GM19438 (cell line): ENCODE data around the gene MYEOV.

ENCODE experiments used
- ATAC-seq: cut with Tn5 transposase; IDR thresholded peaks from one replicate; pipeline ENCODE4 v1.9.1; 2021; ENCODE audit warnings: low read depth; ENCODE audit not compliant: unreplicated experiment

The MYEOV gene

GRCh38 chr11:69285766-69286165 lies 8.2 kb upstream of the MYEOV start:
- no peak for ATAC-seq

- ATAC-seq: no peak
Observed at GRCh38 chr11:69286374-69287371, 7.3 kb upstream of the MYEOV start.

- no peak for ATAC-seq
Observed at GRCh38 chr11:69287968-69288882, 5.7 kb upstream of the MYEOV start.

GRCh38 chr11:69288883-69289242 lies 5.1 kb upstream of the MYEOV start:
- no peak for ATAC-seq

- no peak for ATAC-seq
Observed at GRCh38 chr11:69290806-69291205, 3.1 kb upstream of the MYEOV start.

- no peak for ATAC-seq
Observed at GRCh38 chr11:69291459-69292110, 2.4 kb upstream of the MYEOV start.

- no peak for ATAC-seq
Observed at GRCh38 chr11:69292221-69292648, 1.7 kb upstream of the MYEOV start.

GRCh38 chr11:69293087-69293486 lies 868 bp upstream of the MYEOV start:
- ATAC-seq: no peak

GRCh38 chr11:69294571-69295078 lies 670 bp downstream of the MYEOV start:
- ATAC-seq: no peak

GRCh38 chr11:69295079-69295994 lies 1.4 kb downstream of the MYEOV start:
- no peak for ATAC-seq

- no peak for ATAC-seq
Observed at GRCh38 chr11:69295995-69296889, 2.3 kb downstream of the MYEOV start.

GRCh38 chr11:69296890-69297786 lies 3.2 kb downstream of the MYEOV start:
- ATAC-seq: peak; percentile 41

GRCh38 chr11:69297787-69298266 lies 3.9 kb downstream of the MYEOV start:
- ATAC-seq: peak; percentile 10

- peak; percentile 58 for ATAC-seq
Observed at GRCh38 chr11:69298267-69299022, 4.5 kb downstream of the MYEOV start.

GRCh38 chr11:69299023-69299461 lies 5.1 kb downstream of the MYEOV start:
- ATAC-seq: no peak

GRCh38 chr11:69299572-69299971 lies 5.6 kb downstream of the MYEOV start:
- no peak for ATAC-seq
